Gastroesophageal sphincter (tissue), 4 donors: Measurements from ENCODE around the gene KRTAP16-1. TPM values are rescaled to one million over a fixed set of nuclear protein-coding genes. Genes with fewer than 3 reads are reported as not detected.

Experiments used
- ATAC-seq: fragments of 150-250 bp; one replicate; pipeline ENCODE4 v1.9.1; 2016; ENCODE audit warnings: mild to moderate bottlenecking, moderate library complexity
- H3K27ac ChIP-seq, 4 donors: fragments of 200-600 bp; sonication (generic) in 3 of 4; 1 replicate in 3 of 4; 2 replicates in 1 of 4; pipeline ENCODE4 v1.5.1; 2016 to 2019
- H3K27me3 ChIP-seq: fragments of 200-600 bp; sonication (generic); one replicate; pipeline ENCODE4 v1.5.1; 2019
- H3K36me3 ChIP-seq, 2 donors: fragments of 200-600 bp; sonication (generic); one replicate each; pipeline ENCODE4 v1.5.1; 2019; ENCODE audit warnings: control low read depth in 1 of 2
- H3K4me1 ChIP-seq, 3 donors: fragments of 200-600 bp; sonication (generic); 1 replicate in 2 of 3; 2 replicates in 1 of 3; pipeline ENCODE4 v1.5.1; 2016 to 2019; ENCODE audit warnings: control low read depth in 2 of 3
- H3K4me3 ChIP-seq, 2 donors: fragments of 200-600 bp; sonication (generic); one replicate each; pipeline ENCODE4 v1.5.1; 2019; ENCODE audit warnings: mild to moderate bottlenecking in 1 of 2, moderate library complexity in 1 of 2
- H3K9me3 ChIP-seq, 3 donors: fragments of 200-600 bp; sonication (generic); one replicate each; pipeline ENCODE4 v1.5.1; 2017 to 2019; ENCODE audit warnings: control low read depth in 2 of 3
- CTCF ChIP-seq, 4 experiments: fragments of 200-600 bp in 2 of 4; fragments of 450-650 bp in 2 of 4; sonication (generic) in 1 of 4; IDR thresholded peaks; one replicate each; pipeline ENCODE4 v1.5.1; 2017 to 2019; ENCODE audit warnings: antibody characterized with exemption in 4 of 4, mild to moderate bottlenecking in 2 of 4, moderate library complexity in 2 of 4
- EP300 ChIP-seq: sonication (generic); formaldehyde crosslinking; IDR thresholded peaks from one replicate; pipeline ENCODE4 v1.6.1; 2017; ENCODE audit warnings: antibody characterized with exemption, mild to moderate bottlenecking
- POLR2A ChIP-seq, 2 donors: fragments of 450-650 bp; IDR thresholded peaks; one replicate each; pipeline ENCODE4 v1.6.1; 2017; ENCODE audit warnings: antibody characterized with exemption in 2 of 2, mild to moderate bottlenecking in 2 of 2, moderate library complexity in 1 of 2
- POLR2AphosphoS5 ChIP-seq: sonication (generic); formaldehyde crosslinking; IDR thresholded peaks from one replicate; pipeline ENCODE4 v1.6.1; 2017; ENCODE audit warnings: antibody characterized with exemption
- WGBS, 2 donors: methylation state at CpG; one replicate each; pipeline ENCODE4 v1.1.5; 2018; ENCODE audit warnings: low coverage in 1 of 2; 5-methylcytosine and 5-hydroxymethylcytosine counted together
- total RNA-seq, 4 donors: library from RNA; depleted of rRNA; stranded (reverse); fragments of >200 nt; gene quantifications; one replicate each; pipeline ENCODE4 v1.1.0, GENCODE V29; 2016

Gene KRTAP16-1
- total RNA-seq, 4 donors from 2014 or later, result not detected

GRCh38 chr17:41311111-41311510 is 2.0 kb upstream of the KRTAP16-1 start:
- H3K36me3 ChIP-seq, result no peaks in the 10 kb centered on the region
- H3K4me3 ChIP-seq, result no peak overlapping the region
- WGBS, 2 donors, result 89% methylated on average over 1 of the region's 1 CpG; no CpG with 5 or more reads in 1 of the 2 donors
- peaks cover 43% of the 10 kb centered on the region for H3K27me3 ChIP-seq
- TF ChIP-seq CTCF (IDR thresholded peaks at IDR 0.05) (no peak), POLR2AphosphoS5 (no peak), EP300 (no peak), POLR2A (IDR thresholded peaks at IDR 0.05) (no peak)
- H3K4me1 ChIP-seq, result peaks cover 0 to 5% (median 0%) of the 10 kb centered on the region in 3 donors
- ATAC-seq, result no peak
- H3K27ac ChIP-seq, result no peak overlapping the region
- H3K9me3 ChIP-seq, result no peaks in the 10 kb centered on the region

DNA sequence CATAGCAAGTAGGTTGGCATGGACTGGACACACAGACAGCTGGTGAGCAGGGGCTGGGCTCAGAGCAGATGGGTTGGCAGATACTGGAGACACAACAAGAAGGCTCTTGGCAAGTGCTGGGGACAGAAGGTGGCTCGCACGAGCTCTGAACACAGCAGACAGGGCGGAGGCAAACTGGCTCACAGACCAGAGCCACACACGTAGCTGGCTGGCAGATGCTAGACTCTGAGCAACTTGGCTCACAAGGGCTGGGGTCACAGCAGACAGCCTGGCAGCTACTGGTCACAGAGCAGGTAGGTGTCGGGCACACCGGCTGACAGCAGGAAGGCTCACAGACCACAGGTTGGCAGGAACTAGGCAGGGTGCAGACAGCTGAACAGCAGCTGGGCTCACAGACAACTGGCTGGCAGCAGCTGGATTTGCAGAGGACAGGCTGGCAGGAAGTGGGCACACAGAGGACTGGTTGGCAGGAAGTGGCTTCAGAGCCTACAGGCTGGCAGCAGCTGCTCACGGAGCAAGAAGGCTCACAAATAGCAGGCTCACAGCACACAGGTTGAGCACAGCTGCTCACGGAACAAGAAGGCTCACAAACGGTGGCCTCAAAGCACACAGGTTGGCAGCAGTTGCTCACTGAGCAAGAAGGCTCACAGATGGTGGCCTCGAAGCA is 725 bp downstream of the KRTAP16-1 start:
- WGBS, 2 donors, result 54 to 63% methylated on average over 6 of the region's 10 CpGs
- peaks cover 25% of the 10 kb centered on the region for H3K27me3 ChIP-seq
- no peak overlapping the region for H3K4me3 ChIP-seq
- peaks cover 0 to 5% (median 0%) of the 10 kb centered on the region in 3 donors for H3K4me1 ChIP-seq
- ATAC-seq, result peak; percentile 22
- no peaks in the 10 kb centered on the region for H3K36me3 ChIP-seq
- H3K27ac ChIP-seq, result no peak overlapping the region
- TF ChIP-seq POLR2AphosphoS5 (no peak), EP300 (no peak), POLR2A (IDR thresholded peaks at IDR 0.05) (no peak), CTCF (IDR thresholded peaks at IDR 0.05) (no peak)
- H3K9me3 ChIP-seq, result no peaks in the 10 kb centered on the region

- H3K27me3 ChIP-seq, result peaks cover 23% of the 10 kb centered on the region
- H3K9me3 ChIP-seq, result no peaks in the 10 kb centered on the region
- no peaks in the 10 kb centered on the region for H3K36me3 ChIP-seq
- no peak overlapping the region for H3K27ac ChIP-seq
- WGBS, 2 donors, result 77 to 93% methylated on average over 3 to 7 of the region's 9 CpGs
- TF ChIP-seq POLR2AphosphoS5, result no peak
- TF ChIP-seq CTCF (IDR thresholded peaks at IDR 0.05), result no peak
- TF ChIP-seq POLR2A (IDR thresholded peaks at IDR 0.05), result no peak
- no peak for TF ChIP-seq EP300
- H3K4me3 ChIP-seq, result no peak overlapping the region
- ATAC-seq, result no peak
- H3K4me1 ChIP-seq, result peaks cover 0 to 5% (median 0%) of the 10 kb centered on the region in 3 donors
Observed at GRCh38 chr17:41307647-41308046, 1.5 kb downstream of the KRTAP16-1 start.

GRCh38 chr17:41304091-41304490 is 5.0 kb downstream of the KRTAP16-1 start:
- no peak overlapping the region for H3K27ac ChIP-seq
- H3K27me3 ChIP-seq, result peaks cover 16% of the 10 kb centered on the region
- no peaks in the 10 kb centered on the region for H3K36me3 ChIP-seq
- H3K4me3 ChIP-seq, result no peak overlapping the region
- peaks cover 0 to 5% (median 0%) of the 10 kb centered on the region in 3 donors for H3K4me1 ChIP-seq
- ATAC-seq, result no peak
- 76 to 92% methylated on average over 10 to 12 of the region's 12 CpGs for WGBS, 2 donors
- TF ChIP-seq POLR2A (IDR thresholded peaks at IDR 0.05) (no peak), POLR2AphosphoS5 (no peak), EP300 (no peak), CTCF (IDR thresholded peaks at IDR 0.05) (no peak)
- no peaks in the 10 kb centered on the region for H3K9me3 ChIP-seq

DNA sequence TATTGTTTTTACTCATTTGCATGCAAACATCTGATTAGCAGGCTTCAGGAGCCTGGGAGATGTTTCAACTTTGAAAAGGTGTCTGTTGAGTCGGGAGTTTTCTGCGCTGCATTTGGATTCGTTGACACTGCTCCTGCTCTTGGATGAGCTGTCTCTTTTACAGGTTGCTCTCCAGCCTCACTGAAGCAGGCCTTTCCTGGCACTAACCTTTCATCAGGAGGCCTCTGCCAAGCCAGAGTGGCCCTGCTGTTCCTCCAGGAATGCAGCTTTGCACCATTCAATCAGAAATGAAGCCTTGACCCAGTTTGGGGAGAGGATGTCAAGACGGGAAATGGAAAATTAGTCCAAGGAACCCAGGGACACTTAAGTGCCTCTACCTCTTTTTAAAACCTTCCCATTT is 6.1 kb downstream of the KRTAP16-1 start:
- Histone ChIP-seq H3K4me3 (no peak overlapping the region), H3K27ac (no peak overlapping the region), H3K36me3 (no peaks in the 10 kb centered on the region), H3K9me3 (no peaks in the 10 kb centered on the region), H3K4me1 (no peaks in the 10 kb centered on the region), H3K27me3 (peaks cover 13% of the 10 kb centered on the region)
- TF ChIP-seq POLR2AphosphoS5, result no peak
- no peak for TF ChIP-seq EP300
- no peak for TF ChIP-seq POLR2A (IDR thresholded peaks at IDR 0.05)
- TF ChIP-seq CTCF (IDR thresholded peaks at IDR 0.05), result no peak
- 74 to 100% methylated on average over 1 to 4 of the region's 4 CpGs for WGBS, 2 donors
- no peak for ATAC-seq
